OCI-LY7 (cell line): ENCODE measurements around the gene RTN4R. TPM values are rescaled to one million over a fixed set of nuclear protein-coding genes. Genes with fewer than 3 reads are reported as not detected.

Experiments used
- BruUV-seq: library from RNA; stranded (reverse); fragments of 400-500 nt; replicated peaks from 2 replicates; lab custom pipeline; 2021; lab: Mats Ljungman, UMichigan
- CTCF ChIA-PET: fragments of 300-600 bp; sonication (Branson Sonifier 250); formaldehyde crosslinking; loops from one replicate; lab custom pipeline; 2022; ENCODE audit warnings: antibody characterized with exemption; ENCODE audit not compliant: unreplicated experiment; lab: Charles Lee
- POLR2A ChIA-PET: fragments of 300-600 bp; sonication (Branson Sonifier 250); formaldehyde crosslinking; loops from one replicate; lab custom pipeline; 2022; ENCODE audit warnings: antibody characterized with exemption; lab: Charles Lee
- DNase-seq: peaks from one replicate; pipeline ENCODE4 v3.0.0-alpha.2; 2015; ENCODE audit warnings: low spot score
- H2AFZ ChIP-seq: fragments of 200-600 bp; sonication (generic), shearing (Covaris generic); 2 replicates; pipeline ENCODE4 v1.6.1; 2014; ENCODE audit warnings: mild to moderate bottlenecking, antibody characterized with exemption, low read length, moderate library complexity
- H3K27ac ChIP-seq: fragments of 200-600 bp; sonication (generic); 2 replicates; pipeline ENCODE4 v1.5.1; 2014; ENCODE audit warnings: mixed run types, low read depth, mild to moderate bottlenecking, moderate library complexity, low read length, inconsistent platforms; ENCODE audit not compliant: poor library complexity, severe bottlenecking
- H3K36me3 ChIP-seq: fragments of 200-600 bp; sonication (generic); 2 replicates; pipeline ENCODE4 v1.6.1; 2014; ENCODE audit warnings: mild to moderate bottlenecking, antibody characterized with exemption, low read length, moderate library complexity, mixed read lengths; ENCODE audit not compliant: insufficient read depth
- H3K4me1 ChIP-seq: fragments of 200-600 bp; sonication (generic); 2 replicates; pipeline ENCODE4 v1.5.1; 2014; ENCODE audit warnings: mild to moderate bottlenecking, low read length; ENCODE audit not compliant: insufficient read depth, poor library complexity, severe bottlenecking
- H3K4me2 ChIP-seq: fragments of 200-600 bp; sonication (generic); 2 replicates; pipeline ENCODE4 v1.6.1; 2014; ENCODE audit warnings: mild to moderate bottlenecking, low read length
- H3K4me3 ChIP-seq: fragments of 200-600 bp; sonication (generic); 2 replicates; pipeline ENCODE4 v1.5.1; 2014; ENCODE audit warnings: mild to moderate bottlenecking, low read depth, low read length; ENCODE audit not compliant: poor library complexity, severe bottlenecking
- H3K79me2 ChIP-seq: fragments of 200-600 bp; sonication (generic); 2 replicates; pipeline ENCODE4 v1.6.1; 2016; ENCODE audit warnings: low read depth, mild to moderate bottlenecking, low read length, moderate library complexity, mixed read lengths; ENCODE audit not compliant: insufficient read depth
- H3K9me2 ChIP-seq: fragments of 200-600 bp; sonication (generic); 2 replicates; pipeline ENCODE4 v1.6.1; 2016; ENCODE audit warnings: mild to moderate bottlenecking, low read length, mixed read lengths; ENCODE audit not compliant: insufficient read depth
- H3K9me3 ChIP-seq: fragments of 200-600 bp; sonication (generic); 2 replicates; pipeline ENCODE4 v1.6.1; 2014; ENCODE audit warnings: mild to moderate bottlenecking, mixed run types, low read length, mixed read lengths
- H4K20me1 ChIP-seq: fragments of 200-600 bp; sonication (generic); 2 replicates; pipeline ENCODE4 v1.6.1; 2014; ENCODE audit warnings: mild to moderate bottlenecking, antibody characterized with exemption, low read length, moderate library complexity, mixed read lengths; ENCODE audit not compliant: insufficient read depth
- CTCF ChIP-seq: fragments of 200-600 bp; sonication (generic); conservative IDR thresholded peaks from 2 replicates; pipeline ENCODE4 v1.5.1; 2014; ENCODE audit warnings: mild to moderate bottlenecking, antibody characterized with exemption, low read length, moderate library complexity, mixed read lengths
- EZH2phosphoT487 ChIP-seq: fragments of 200-600 bp; sonication (generic); IDR thresholded peaks from 2 replicates; pipeline ENCODE4 v1.6.1; 2018; ENCODE audit warnings: low read depth, borderline replicate concordance, mild to moderate bottlenecking, mixed run types, antibody characterized with exemption, low read length, moderate library complexity, mixed read lengths
- intact Hi-C: fragments of 100-400 bp; cut with micrococcal nuclease; formaldehyde crosslinking; loops from one replicate; pipeline ENCODE4 v1.10.0; 2022; ENCODE audit not compliant: unreplicated experiment
- total RNA-seq, 2 experiments: library from RNA; depleted of rRNA in 1 of 2; stranded (reverse); fragments of >200 nt in 1 of 2; shearing (Covaris generic) in 1 of 2; gene quantifications; 2 replicates each; pipeline ENCODE4 v1.2.3, GENCODE V29; 2014 to 2022

Gene RTN4R
- total RNA-seq, 2 experiments from 2014 or later, result not detected

GRCh38 chr22:20208713-20209310 is 59.3 kb downstream of the RTN4R start:
- Histone ChIP-seq H3K79me2 (no peaks in the 10 kb centered on the region), H3K9me3 (no peaks in the 10 kb centered on the region), H3K36me3 (no peaks in the 10 kb centered on the region), H3K27ac (no peak overlapping the region), H3K9me2 (no peaks in the 10 kb centered on the region), H4K20me1 (no peaks in the 10 kb centered on the region), H3K4me3 (no peak overlapping the region), H3K4me2 (no peak overlapping the region), H3K4me1 (peaks cover 15% of the 10 kb centered on the region), H2AFZ (no peak overlapping the region)
- TF ChIP-seq CTCF (no peak), EZH2phosphoT487 (no peak)
- POLR2A ChIA-PET, result no interaction called here
- no peak for DNase-seq
- CTCF ChIA-PET, result no interaction called here
- BruUV-seq, result no TSS peak
- intact Hi-C loops, result no loop called here

- Histone ChIP-seq H4K20me1 (no peaks in the 10 kb centered on the region), H3K27ac (no peak overlapping the region), H3K4me3 (peak overlapping the region; percentile 79), H3K36me3 (no peaks in the 10 kb centered on the region), H2AFZ (no peak overlapping the region), H3K4me2 (peak overlapping the region; percentile 91), H3K9me2 (no peaks in the 10 kb centered on the region), H3K9me3 (no peaks in the 10 kb centered on the region), H3K4me1 (peaks cover 15% of the 10 kb centered on the region), H3K79me2 (no peaks in the 10 kb centered on the region)
- no peak for DNase-seq
- POLR2A ChIA-PET, result no interaction called here
- CTCF ChIA-PET, result no interaction called here
- no TSS peak for BruUV-seq
- intact Hi-C loops, result no loop called here
- TF ChIP-seq EZH2phosphoT487 (no peak), CTCF (no peak)
Measured at GRCh38 chr22:20207277-20208025, 60.7 kb downstream of the RTN4R start.

DNA sequence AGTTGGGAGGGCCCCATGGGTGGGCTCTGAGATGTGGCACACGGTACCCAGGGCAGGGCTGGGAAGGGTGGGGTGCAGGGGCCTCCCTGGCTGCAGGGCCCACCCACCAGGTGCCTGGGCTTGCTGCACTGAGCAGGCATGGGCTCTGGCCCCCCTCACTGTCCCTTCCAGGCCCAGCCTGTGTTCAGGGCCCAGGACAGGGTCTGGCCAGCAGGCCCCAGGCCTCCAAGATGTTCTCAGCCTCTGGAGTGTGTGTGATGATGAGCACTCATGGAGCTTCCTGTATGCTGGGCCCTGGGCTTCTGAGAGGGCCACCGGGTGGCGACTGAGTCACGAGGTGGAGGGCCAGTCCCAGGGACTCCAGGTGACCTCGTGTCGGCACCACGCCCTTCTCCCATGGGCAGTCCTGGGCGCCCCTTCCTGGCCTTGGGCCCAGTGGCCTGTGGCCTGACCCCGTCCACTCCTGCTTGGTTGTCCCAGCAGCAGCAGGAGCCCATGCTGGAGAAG is 61.4 kb downstream of the RTN4R start:
- peak; percentile 4 for DNase-seq

More for the DNA sequence above, 61.4 kb downstream of the RTN4R start:
- peak overlapping the region; percentile 79 for H3K4me3 ChIP-seq
- BruUV-seq, result TSS peak; percentile 94
- TF ChIP-seq CTCF, result no peak
- TF ChIP-seq EZH2phosphoT487, result no peak
- peak overlapping the region; percentile 85; the same call in 1 of the 2 replicates for H2AFZ ChIP-seq
- POLR2A ChIA-PET, result no interaction called here
- no peaks in the 10 kb centered on the region for H3K9me2 ChIP-seq
- H3K79me2 ChIP-seq, result no peaks in the 10 kb centered on the region
- H3K4me1 ChIP-seq, result peaks cover 15% of the 10 kb centered on the region
- no peaks in the 10 kb centered on the region for H3K36me3 ChIP-seq
- peak overlapping the region; percentile 91 for H3K4me2 ChIP-seq
- peak overlapping the region; percentile 26 for H3K27ac ChIP-seq
- CTCF ChIA-PET, result no interaction called here
- intact Hi-C loops, result no loop called here
- H4K20me1 ChIP-seq, result no peaks in the 10 kb centered on the region
- no peaks in the 10 kb centered on the region for H3K9me3 ChIP-seq
